Osteoblast (primary cell): ENCODE measurements around the gene CREG2. TPM values are rescaled to one million over a fixed set of nuclear protein-coding genes. Genes with fewer than 3 reads are reported as not detected.

Experiments used
- DNase-seq: peaks from one replicate; pipeline ENCODE4 v3.0.0; 2011; ENCODE audit warnings: low spot score, mixed read lengths; ENCODE audit not compliant: insufficient read length; ENCODE audit errors: missing footprints
- H2AFZ ChIP-seq: 2 replicates; pipeline ENCODE4 v1.6.0; 2011; ENCODE audit warnings: mild to moderate bottlenecking, low read length
- H3K27ac ChIP-seq: 2 replicates; pipeline ENCODE4 v1.5.1; 2011; ENCODE audit warnings: mild to moderate bottlenecking, low read depth, low read length, moderate library complexity
- H3K27me3 ChIP-seq: 2 replicates; pipeline ENCODE4 v1.6.0; 2012; ENCODE audit warnings: mild to moderate bottlenecking, control low read depth, inconsistent platforms, low read length, moderate library complexity; ENCODE audit not compliant: insufficient read depth
- H3K36me3 ChIP-seq: 2 replicates; pipeline ENCODE4 v1.5.1; 2011; ENCODE audit warnings: mild to moderate bottlenecking, low read length, control low read depth, moderate library complexity; ENCODE audit not compliant: insufficient read depth
- H3K4me1 ChIP-seq: 2 replicates; pipeline ENCODE4 v1.5.1; 2011; ENCODE audit warnings: mild to moderate bottlenecking, low read length, control low read depth, moderate library complexity; ENCODE audit not compliant: insufficient read depth
- H3K4me2 ChIP-seq: 2 replicates; pipeline ENCODE4 v1.6.0; 2011; ENCODE audit warnings: mild to moderate bottlenecking, low read length; ENCODE audit not compliant: insufficient read depth
- H3K4me3 ChIP-seq: fragments of 200-600 bp; sonication (generic); 3 replicates; pipeline ENCODE4 v1.5.1; 2012; ENCODE audit warnings: mild to moderate bottlenecking, low read length, inconsistent platforms; ENCODE audit not compliant: insufficient read depth
- H3K79me2 ChIP-seq: 2 replicates; pipeline ENCODE4 v1.6.0; 2012; ENCODE audit warnings: mild to moderate bottlenecking, low read length, control low read depth, inconsistent platforms; ENCODE audit not compliant: insufficient read depth
- H3K9me3 ChIP-seq: 2 replicates; pipeline ENCODE4 v1.5.1; 2011; ENCODE audit warnings: low read depth, low read length, control low read depth
- H4K20me1 ChIP-seq: 2 replicates; pipeline ENCODE4 v1.6.0; 2012; ENCODE audit warnings: mild to moderate bottlenecking, low read length, control low read depth; ENCODE audit not compliant: insufficient read depth
- CTCF ChIP-seq: IDR thresholded peaks from 2 replicates; pipeline ENCODE4 v1.5.1; 2011; ENCODE audit warnings: mild to moderate bottlenecking, low read depth, low read length, moderate library complexity; ENCODE audit errors: extremely low read depth
- total RNA-seq: library from RNA; depleted of rRNA; stranded (reverse); fragments of >200 nt; gene quantifications from 2 replicates; pipeline ENCODE4 v1.2.3, GENCODE V29; 2012

CREG2 gene
- total RNA-seq, 1 donor = 0.36 TPM

- Histone ChIP-seq H3K4me1 (peaks cover 25% of the 10 kb centered on the region), H3K4me3 (no peak overlapping the region), H2AFZ (no peak overlapping the region), H3K27ac (no peak overlapping the region), H3K27me3 (no peaks in the 10 kb centered on the region), H3K36me3 (peaks cover 8% of the 10 kb centered on the region), H3K4me2 (no peak overlapping the region), H3K79me2 (peaks cover 5% of the 10 kb centered on the region), H4K20me1 (no peaks in the 10 kb centered on the region), H3K9me3 (no peaks in the 10 kb centered on the region)
- no peak for DNase-seq
- no peak for TF ChIP-seq CTCF
These were observed 41.3 kb upstream of the CREG2 start for GRCh38 chr2:101428422-101429176.

GRCh38 chr2:101427743-101428142 is 40.4 kb upstream of the CREG2 start:
- DNase-seq = no peak
- H3K27me3 ChIP-seq = no peaks in the 10 kb centered on the region
- H2AFZ ChIP-seq = no peak overlapping the region
- no peak overlapping the region for H3K4me2 ChIP-seq
- H3K9me3 ChIP-seq = no peaks in the 10 kb centered on the region
- no peaks in the 10 kb centered on the region for H4K20me1 ChIP-seq
- H3K4me3 ChIP-seq = no peak overlapping the region
- peaks cover 16% of the 10 kb centered on the region for H3K4me1 ChIP-seq
- H3K79me2 ChIP-seq = peaks cover 5% of the 10 kb centered on the region
- peaks cover 8% of the 10 kb centered on the region for H3K36me3 ChIP-seq
- no peak overlapping the region for H3K27ac ChIP-seq
- TF ChIP-seq CTCF = no peak

DNA sequence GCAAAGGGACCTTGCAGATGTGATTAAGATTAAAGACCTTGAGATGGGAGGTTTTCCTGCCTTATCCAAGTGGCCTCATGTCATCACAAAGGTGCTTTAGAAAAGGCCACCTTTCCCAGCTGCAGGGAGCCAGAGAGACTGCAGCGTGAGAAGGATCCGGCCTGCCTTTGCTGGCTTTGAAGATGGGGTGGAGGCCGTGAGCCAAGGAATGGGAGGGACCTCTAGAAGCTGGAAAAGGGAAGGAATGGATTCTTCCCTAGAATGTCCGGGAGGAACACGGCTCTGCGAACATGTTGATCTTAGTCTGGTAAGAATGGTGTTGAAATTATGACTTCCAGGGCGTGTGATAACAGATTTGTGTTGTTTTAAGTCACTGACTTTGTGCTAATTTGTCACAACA is 39.9 kb upstream of the CREG2 start:
- no peaks in the 10 kb centered on the region for H3K9me3 ChIP-seq

More for the DNA sequence above, 39.9 kb upstream of the CREG2 start:
- Histone ChIP-seq H3K4me3 (no peak overlapping the region), H3K36me3 (peaks cover 8% of the 10 kb centered on the region), H3K4me1 (peaks cover 12% of the 10 kb centered on the region), H3K27me3 (no peaks in the 10 kb centered on the region), H4K20me1 (no peaks in the 10 kb centered on the region), H3K27ac (no peak overlapping the region), H3K79me2 (peaks cover 5% of the 10 kb centered on the region), H2AFZ (no peak overlapping the region), H3K4me2 (no peak overlapping the region)
- TF ChIP-seq CTCF = no peak
- no peak for DNase-seq
